Measurements from ENCODE around the gene BNIP5. TPM values are rescaled to one million over a fixed set of nuclear protein-coding genes. Genes with fewer than 3 reads are reported as not detected.

The BNIP5 gene
- total RNA-seq, 1 donor from 2014 or later = under 0.01 TPM

DNA sequence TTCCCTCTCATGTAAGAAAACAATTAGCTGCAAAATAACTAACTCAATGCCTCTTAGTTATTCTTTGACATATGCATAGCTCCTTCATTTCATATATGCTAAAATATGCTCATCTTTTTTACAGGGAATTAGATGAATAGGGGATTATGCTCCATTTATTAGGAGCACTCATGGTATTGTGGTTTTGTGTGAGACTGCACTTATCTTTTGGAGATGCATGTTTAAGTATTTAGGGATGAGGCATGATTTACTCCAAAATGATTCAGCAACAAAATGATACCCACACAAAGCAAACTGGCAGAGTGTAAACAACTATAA, 8.8 kb downstream of the BNIP5 start:
- no peak for FAIRE-seq

DNA sequence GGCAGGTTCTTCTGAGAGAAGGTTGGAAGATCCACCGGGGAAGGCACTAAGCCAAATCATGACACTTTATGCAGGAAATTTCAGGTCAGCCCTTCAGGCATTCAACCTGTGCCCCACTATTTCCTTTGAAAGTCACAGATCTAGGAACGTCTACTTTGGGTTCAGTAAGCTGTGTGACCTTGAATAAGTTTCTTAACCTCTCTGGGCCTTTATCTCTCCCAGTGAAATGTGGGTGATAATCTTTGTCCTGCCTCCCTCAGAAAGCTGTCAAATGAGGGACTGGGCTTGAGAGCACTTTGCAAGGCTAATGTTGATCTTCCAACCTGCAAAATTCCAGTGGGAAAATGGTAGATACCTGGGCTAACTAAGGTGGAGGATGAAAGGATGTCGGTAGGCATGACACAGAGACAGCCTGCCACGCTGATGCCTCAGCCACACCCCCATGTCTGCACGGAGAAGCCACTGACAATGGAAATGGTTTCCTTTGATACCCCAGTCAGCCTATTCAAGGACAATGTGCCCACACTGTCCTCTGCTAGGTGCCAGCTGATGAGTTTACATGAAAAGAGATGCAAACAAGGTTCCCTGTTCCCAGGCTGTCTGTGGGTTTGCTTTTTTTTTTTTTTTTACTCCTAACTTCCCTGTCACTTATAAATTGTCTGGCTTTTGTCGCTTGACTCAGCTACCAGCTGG, 9.3 kb downstream of the BNIP5 start:
- DNase-seq (ENCODE audit: low spot score in 2 of 2) (no peak), FAIRE-seq (no peak)

More for the DNA sequence above, 8.8 kb downstream of the BNIP5 start:
- no peak for DNase-seq (ENCODE audit: low spot score in 2 of 2)

DNA sequence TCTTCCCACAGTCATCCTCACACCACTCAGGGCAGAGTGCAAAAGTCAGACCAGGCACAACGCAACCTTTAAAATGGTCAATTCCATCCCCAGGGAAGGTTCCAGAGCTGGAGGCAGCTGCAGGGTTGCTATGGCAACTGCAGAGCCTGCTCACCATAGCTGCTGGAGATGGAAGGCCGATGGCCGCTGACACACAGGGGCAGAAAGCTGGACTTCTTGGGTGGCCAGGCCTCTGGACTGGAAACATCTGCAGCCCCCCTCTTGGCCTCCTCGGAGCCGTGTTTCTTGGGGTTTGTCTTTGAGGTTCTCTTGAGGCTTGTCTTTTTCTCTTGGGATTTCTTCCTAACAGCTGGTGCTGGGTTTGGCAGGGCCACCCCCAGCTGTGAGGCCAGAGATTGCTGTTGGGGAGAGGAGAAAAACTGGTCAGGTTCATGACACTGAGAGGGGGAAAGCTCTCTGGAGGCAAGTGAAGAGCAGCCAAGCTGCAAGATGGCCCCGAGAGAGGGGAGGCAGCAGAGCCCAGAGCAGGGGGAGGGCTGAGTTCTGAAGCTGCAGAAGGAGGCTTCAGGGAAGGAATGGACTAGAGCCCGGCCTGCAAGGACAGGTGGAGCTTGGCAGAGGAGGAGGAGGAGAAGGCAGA, 10.2 kb downstream of the BNIP5 start:
- DNase-seq (ENCODE audit: low spot score in 2 of 2) (peak; percentile 27 to 42), FAIRE-seq (no peak)

DNA sequence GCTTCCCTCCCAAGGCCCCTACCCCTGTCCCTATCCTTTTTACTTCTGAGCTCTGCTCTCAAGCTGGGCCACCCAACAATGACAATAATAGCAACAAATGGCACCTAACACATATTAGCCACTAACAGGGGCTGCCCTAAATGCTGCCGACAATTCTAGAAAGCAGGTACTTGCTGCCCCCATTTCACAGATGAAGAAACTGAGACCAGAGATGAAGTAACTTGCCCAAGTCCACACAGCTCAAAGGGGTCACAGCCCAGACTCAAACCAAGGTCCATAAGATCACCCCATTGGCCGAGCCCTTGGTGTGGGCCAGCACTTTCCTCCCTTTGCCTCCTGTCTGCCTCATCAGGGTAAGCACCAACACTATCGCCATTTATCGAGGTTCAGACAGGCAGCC, 12.0 kb downstream of the BNIP5 start:
- FAIRE-seq = no peak

GRCh38 chr6:36324191-36324590, 12.5 kb downstream of the BNIP5 start:
- DNase-seq (ENCODE audit: low spot score in 2 of 2) (no peak), FAIRE-seq (no peak)

More for the DNA sequence above, 12.0 kb downstream of the BNIP5 start:
- no peak for DNase-seq (ENCODE audit: low spot score in 2 of 2)

- no peak for FAIRE-seq
- peak in 1 of 2 donors; percentile 43 for DNase-seq (ENCODE audit: low spot score in 2 of 2)
Measured at GRCh38 chr6:36323062-36323461, 13.6 kb downstream of the BNIP5 start.

DNA sequence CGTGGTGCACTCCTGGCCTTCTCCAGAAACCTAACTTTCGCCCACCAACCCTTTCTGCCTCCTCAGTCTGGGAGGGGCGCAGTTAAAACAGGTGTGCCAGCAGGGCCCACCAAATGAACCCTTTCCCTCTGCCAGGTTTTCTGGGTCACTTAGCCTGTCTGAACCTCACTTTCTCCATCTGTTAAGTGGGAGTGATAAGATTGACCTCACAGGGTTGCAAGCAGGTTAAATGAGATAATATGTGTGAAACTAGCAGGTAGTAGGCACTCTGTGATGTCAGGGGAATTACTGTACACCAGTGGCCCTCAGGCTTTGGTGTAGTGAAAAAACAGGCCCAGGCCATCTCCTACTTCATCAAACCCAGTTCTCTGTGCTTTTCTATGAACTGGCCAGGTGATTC, 14.1 kb downstream of the BNIP5 start:
- FAIRE-seq = no peak
- DNase-seq (ENCODE audit: low spot score in 2 of 2) = no peak

GRCh38 chr6:36320475-36320874, 16.2 kb downstream of the BNIP5 start:
- FAIRE-seq (no peak), DNase-seq (ENCODE audit: low spot score in 2 of 2) (no peak)

DNA sequence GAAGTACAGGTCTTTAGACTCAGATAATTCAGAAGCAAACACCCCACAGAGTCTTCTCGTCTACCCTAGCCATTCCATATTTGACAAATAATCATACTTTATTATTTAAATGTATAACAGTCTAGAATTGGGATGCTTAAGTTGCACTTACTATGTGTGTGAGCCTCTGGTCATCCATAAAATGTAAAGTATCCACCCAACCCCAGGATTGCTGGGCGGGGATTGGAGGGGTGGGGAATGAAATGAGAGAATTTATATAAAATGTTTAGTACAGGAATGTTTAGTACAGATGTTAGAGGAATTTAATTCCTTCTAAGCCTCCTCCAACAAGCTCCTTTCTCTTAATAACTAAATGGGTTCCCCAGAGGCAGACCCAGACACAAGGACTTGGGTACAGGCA, 16.9 kb downstream of the BNIP5 start:
- no peak for FAIRE-seq
- no peak for DNase-seq (ENCODE audit: low spot score in 2 of 2)

DNA sequence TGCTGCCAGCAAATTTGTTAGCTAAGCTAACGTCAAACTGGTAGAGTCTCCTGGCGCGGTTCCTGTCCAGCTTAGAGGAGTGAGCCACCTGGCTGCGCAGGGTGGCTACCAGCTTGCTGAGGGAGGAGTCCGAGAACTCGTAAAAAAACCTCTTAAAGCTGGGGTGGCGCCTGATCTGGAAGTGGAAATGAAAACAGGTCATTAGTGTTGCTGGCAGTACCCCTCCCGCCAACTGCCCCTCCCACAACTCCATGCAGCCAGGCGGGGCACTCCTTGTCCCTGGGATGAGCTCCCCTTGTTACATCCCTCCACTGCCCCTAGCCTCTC, 17.3 kb downstream of the BNIP5 start:
- no peak for DNase-seq (ENCODE audit: low spot score in 2 of 2)
- no peak for FAIRE-seq

DNA sequence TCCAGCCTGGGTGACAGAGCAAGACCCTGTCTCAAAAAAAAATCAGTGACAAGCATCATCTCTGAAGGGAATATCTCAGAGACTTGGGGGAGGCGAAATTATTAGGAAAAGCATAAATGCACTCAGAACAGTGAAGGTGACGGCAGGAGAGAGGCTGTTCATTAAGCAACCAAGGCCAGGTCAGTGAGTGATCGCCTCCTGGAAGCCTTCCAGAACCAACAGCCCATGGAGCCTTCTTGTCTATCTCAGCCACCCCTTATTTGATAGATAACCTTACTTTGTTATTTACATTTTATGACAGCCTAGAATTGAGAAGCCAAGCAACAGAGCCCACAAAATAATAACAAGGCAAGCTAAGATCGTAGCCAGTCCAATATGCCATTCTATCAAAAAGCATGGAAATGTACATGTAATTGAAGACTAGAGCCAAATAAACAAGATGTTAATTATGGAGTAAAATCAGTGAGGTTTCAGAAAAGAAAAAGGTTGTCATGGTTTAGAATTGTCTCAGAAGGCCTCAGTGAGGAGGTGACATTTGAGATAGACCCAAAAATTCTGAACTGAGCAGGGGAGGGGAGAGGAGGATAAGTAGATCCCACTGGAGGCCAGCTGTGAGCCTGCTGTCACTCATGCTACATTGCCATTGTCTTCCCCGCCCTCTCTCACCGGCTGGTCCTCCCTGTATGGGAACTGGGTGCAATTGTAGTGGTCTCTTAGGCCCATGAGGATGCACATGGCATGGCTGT, 17.8 kb downstream of the BNIP5 start:
- FAIRE-seq (no peak), DNase-seq (ENCODE audit: low spot score in 2 of 2) (no peak)

GRCh38 chr6:36317623-36318022, 19.1 kb downstream of the BNIP5 start:
- DNase-seq (ENCODE audit: low spot score in 2 of 2) = no peak
- no peak for FAIRE-seq

DNA sequence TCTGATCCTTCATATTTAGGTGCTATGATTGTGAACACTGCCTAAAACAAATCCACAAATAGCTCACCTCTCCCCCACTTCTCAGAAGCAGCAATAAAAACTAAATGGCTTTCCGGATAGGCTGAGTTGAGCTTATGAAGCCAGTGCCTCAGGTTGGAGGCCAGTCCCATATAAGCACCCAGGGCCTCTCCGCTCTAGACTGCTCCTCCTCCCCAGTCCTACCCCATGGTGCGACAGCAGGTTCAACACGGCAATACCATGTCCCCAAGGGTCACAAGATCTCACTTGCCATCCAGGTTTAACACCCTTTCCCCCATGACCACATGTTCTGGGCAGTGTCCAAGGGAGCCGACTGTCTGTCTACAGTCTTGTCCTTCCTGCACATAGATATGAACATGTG, 20.8 kb downstream of the BNIP5 start:
- FAIRE-seq (no peak), DNase-seq (ENCODE audit: low spot score in 2 of 2) (no peak)

DNA sequence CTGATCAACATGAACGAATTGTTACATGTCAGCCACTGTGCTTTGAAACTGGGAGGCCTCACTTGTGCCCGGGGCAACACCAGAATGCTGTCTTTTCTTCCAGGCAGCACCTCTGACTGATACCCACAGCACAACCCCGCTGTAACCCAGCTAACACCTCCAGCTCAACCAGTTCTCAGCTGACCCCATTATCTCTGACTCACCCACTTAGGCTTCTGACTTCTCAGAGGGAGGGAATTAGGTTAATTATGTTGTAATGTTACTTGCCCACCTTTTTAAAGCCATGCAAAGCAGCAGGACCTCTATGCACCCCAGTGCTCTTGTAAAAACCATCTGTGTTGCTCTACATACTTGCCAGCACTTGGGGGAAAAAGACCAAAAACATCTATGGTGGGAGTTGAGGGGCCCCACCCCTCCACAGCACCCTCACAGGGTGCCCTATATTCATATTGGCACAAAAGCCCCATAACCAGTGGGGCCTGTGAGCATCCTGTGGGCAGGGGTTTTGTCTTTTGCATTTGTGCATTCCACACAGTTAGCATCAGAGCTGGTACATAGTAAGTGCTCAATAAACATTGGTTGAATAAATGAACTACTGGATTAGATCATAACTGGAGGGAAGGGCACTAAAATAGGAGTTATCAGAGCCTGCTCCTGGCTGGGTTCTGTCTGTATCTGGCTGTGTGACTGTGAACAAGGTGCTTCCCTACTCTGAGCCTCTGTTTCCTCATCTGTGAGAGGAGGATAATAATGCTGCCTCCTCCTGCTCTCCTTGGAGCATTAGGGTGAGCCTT, 22.3 kb downstream of the BNIP5 start:
- FAIRE-seq = no peak
- DNase-seq (ENCODE audit: low spot score in 2 of 2) = no peak

DNA sequence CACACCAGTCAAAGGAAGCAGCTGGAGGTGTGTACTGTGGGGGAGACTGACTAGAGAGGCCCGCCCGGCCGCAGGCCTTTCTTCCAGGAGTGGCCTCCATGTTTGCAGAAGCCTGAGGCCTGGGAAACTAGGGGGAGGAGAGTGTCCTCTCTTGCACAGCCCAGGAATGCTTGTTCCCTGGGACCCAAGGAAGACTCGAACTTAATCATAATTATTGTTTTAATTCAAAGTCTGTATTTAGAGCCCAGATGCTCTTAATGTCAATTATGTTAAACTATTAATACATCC, 23.1 kb downstream of the BNIP5 start:
- no peak for FAIRE-seq
- DNase-seq (ENCODE audit: low spot score in 2 of 2) = no peak

DNA sequence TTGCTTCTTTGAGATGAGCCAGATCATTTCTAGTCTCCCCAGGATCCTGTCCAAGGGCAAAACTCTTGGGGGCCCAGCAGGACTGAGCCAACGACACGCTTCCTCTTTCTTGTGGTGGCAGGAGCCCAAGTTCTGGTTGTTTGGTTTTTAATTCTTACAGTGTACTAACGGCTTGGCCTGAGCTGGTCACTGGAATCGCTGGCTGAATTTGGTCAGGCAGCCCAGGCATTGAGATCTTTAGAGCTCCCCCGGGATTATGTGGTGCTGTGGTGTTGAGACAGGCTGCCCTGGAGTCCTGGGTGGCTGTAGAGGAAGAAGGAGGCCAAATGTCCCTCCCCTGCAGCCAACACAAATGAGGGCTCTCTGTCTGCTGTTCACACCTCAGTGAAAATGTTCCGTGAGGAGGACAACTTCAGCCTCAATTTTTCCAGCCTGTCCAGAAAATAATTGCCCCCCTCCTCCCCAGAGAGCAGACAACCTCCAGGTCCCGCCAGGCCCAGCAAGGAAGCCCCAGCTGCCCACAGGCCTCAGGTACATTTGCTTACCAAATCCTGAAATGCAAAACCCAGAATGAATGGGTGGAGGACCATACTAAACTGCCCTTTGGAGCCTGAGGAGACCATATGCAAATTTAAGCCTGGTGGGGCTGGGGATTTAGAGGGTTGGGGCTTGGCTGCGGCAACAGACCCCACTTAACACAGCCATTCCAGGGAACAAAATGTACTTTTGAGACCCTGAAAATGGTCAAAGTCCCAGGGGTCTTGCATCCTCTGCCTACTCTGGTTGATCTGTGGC, 23.6 kb downstream of the BNIP5 start:
- DNase-seq (ENCODE audit: low spot score in 2 of 2) (no peak), FAIRE-seq (no peak)

- DNase-seq (ENCODE audit: low spot score in 2 of 2) (no peak), FAIRE-seq (no peak)
Measured at GRCh38 chr6:36309900-36310299, 26.8 kb downstream of the BNIP5 start.

DNA sequence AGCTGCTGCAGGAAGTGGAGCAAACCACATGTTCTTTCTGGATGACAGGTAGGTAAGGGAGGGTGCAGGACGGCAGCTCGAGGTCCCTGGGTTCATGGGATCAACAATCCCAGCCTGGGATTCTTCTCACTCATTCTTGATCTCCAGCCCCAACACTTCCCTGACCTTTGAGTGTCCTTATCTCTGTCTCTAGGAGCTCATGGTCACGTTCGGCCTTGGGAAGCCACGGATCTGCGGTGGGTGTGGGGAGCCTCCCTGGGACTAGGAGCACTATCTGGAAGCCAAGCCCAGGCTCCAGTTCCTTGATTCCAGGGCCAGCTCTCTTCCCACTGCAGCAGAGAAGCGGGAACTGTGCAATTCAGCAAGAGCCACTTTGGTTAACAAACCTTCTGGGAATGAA, 27.5 kb downstream of the BNIP5 start:
- no peak for DNase-seq (ENCODE audit: low spot score in 2 of 2)
- FAIRE-seq = no peak

DNA sequence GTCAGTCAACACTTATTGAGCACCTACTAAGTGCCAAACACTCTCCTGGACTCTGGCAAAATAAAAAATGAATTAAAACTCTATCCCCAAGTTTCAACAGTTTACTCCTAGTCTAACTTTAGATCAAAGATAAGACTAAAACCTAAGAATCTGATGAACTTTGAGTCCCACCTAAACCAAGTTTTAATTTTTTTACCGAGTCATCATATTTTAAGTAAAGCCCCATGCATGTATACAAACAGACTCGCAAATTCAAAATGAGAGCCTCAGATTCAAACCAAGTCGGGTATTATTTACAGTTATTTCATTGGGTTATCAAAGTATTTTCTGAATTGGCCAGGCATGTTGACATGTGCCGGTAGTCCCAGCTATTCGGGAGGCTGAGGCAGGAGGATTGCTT, 28.2 kb downstream of the BNIP5 start:
- no peak for DNase-seq (ENCODE audit: low spot score in 2 of 2)
- no peak for FAIRE-seq

GRCh38 chr6:36306375-36306774, 30.3 kb downstream of the BNIP5 start:
- no peak for DNase-seq (ENCODE audit: low spot score in 2 of 2)
- no peak for FAIRE-seq

- FAIRE-seq (no peak), DNase-seq (ENCODE audit: low spot score in 2 of 2) (no peak)
Measured at GRCh38 chr6:36305885-36306284, 30.8 kb downstream of the BNIP5 start.

Data from frontal cortex (tissue), 4 donors.